SK-N-SH (cell line): ENCODE results near the gene GSTO2. TPM values are rescaled to one million over a fixed set of nuclear protein-coding genes. Genes with fewer than 3 reads are reported as not detected.
A peak's percentile ranks its signal among the peaks of the same experiment; 100 is the strongest.

Experiments
- CTCF ChIA-PET: fragments of 300-600, 350-600 bp; formaldehyde crosslinking; extraction: SDS; loops from one replicate; lab custom pipeline; 2021; lab: Yijun Ruan, JAX
- POLR2A ChIA-PET: fragments of 350-600 bp; sonication (Branson Sonifier 250); formaldehyde crosslinking; extraction: SDS; loops from one replicate; lab custom pipeline; 2020; ENCODE audit warnings: antibody characterized with exemption, inconsistent platforms; lab: Yijun Ruan, JAX
- DNase-seq: peaks from one replicate; pipeline ENCODE4 v3.0.0; 2012
- H2AFZ ChIP-seq: fragments of 200-600 bp; sonication (generic); 2 replicates; pipeline ENCODE4 v1.8.1; 2016; ENCODE audit warnings: antibody characterized with exemption, mild to moderate bottlenecking, low read depth
- H3F3A ChIP-seq: fragments of 200-600 bp; sonication (generic); replicated peaks from 2 replicates; pipeline ENCODE3; 2016; ENCODE audit warnings: antibody characterized with exemption, mild to moderate bottlenecking; ENCODE audit not compliant: insufficient read depth
- H3K27ac ChIP-seq, 2 experiments: fragments of 200-500 bp in 1 of 2; fragments of 200-600 bp in 1 of 2; sonication (Bioruptor generic) in 1 of 2; sonication (generic), shearing (Covaris generic) in 1 of 2; 2 replicates each; pipeline versions ENCODE4 v1.5.1 to v1.6.1; 2014 to 2016; ENCODE audit warnings: low read depth in 2 of 2, inconsistent platforms in 1 of 2, low read length in 1 of 2, mild to moderate bottlenecking in 1 of 2, mixed read lengths in 1 of 2
- H3K27me3 ChIP-seq: fragments of 200-600 bp; sonication (generic), shearing (Covaris generic); 2 replicates; pipeline ENCODE4 v1.6.1; 2016; ENCODE audit warnings: mixed run types; ENCODE audit not compliant: insufficient read depth
- H3K36me3 ChIP-seq, 2 experiments: fragments of 200-500 bp in 1 of 2; fragments of 200-600 bp in 1 of 2; sonication (Bioruptor generic) in 1 of 2; sonication (generic) in 1 of 2; replicated peaks in 1 of 2; 2 replicates each; pipeline versions ENCODE3 to v1.5.1; 2014 to 2016; ENCODE audit warnings: low read length in 1 of 2, mild to moderate bottlenecking in 1 of 2; ENCODE audit not compliant: insufficient read depth in 2 of 2, control insufficient read depth in 1 of 2
- H3K4me1 ChIP-seq, 2 experiments: fragments of 200-500 bp in 1 of 2; fragments of 200-600 bp in 1 of 2; sonication (Bioruptor generic) in 1 of 2; sonication (generic), shearing (Covaris generic) in 1 of 2; 2 replicates each; pipeline versions ENCODE4 v1.5.1 to v1.6.1; 2014 to 2016; ENCODE audit warnings: low read depth in 1 of 2, low read length in 1 of 2, mixed run types in 1 of 2; ENCODE audit not compliant: insufficient read depth in 2 of 2, control insufficient read depth in 1 of 2
- H3K4me2 ChIP-seq: fragments of 200-600 bp; sonication (generic), shearing (Covaris generic); 2 replicates; pipeline ENCODE4 v1.6.1; 2017; ENCODE audit warnings: mixed run types
- H3K4me3 ChIP-seq, 2 experiments: fragments of 200-500 bp in 1 of 2; fragments of 200-600 bp in 1 of 2; sonication (Bioruptor generic) in 1 of 2; sonication (generic), shearing (Covaris generic) in 1 of 2; 2 replicates each; pipeline versions ENCODE4 v1.5.1 to v1.8.1; 2014 to 2016; ENCODE audit warnings: low read depth in 2 of 2, inconsistent platforms in 1 of 2, low read length in 1 of 2, mild to moderate bottlenecking in 1 of 2, mixed read lengths in 1 of 2, moderate library complexity in 1 of 2
- H3K79me2 ChIP-seq: fragments of 200-600 bp; sonication (generic); 2 replicates; pipeline ENCODE4 v1.8.1; 2017; ENCODE audit warnings: mild to moderate bottlenecking; ENCODE audit not compliant: insufficient read depth
- H3K9ac ChIP-seq: fragments of 200-600 bp; sonication (generic); 2 replicates; pipeline ENCODE4 v1.6.1; 2017; ENCODE audit warnings: mixed run types
- H3K9me2 ChIP-seq: fragments of 200-600 bp; sonication (generic); 2 replicates; pipeline ENCODE4 v1.6.1; 2017; ENCODE audit warnings: mixed run types
- H3K9me3 ChIP-seq: fragments of 200-600 bp; sonication (generic); 2 replicates; pipeline ENCODE4 v1.6.1; 2017; ENCODE audit warnings: mixed run types, mild to moderate bottlenecking, moderate library complexity
- H4K20me1 ChIP-seq: fragments of 200-600 bp; sonication (generic); 2 replicates; pipeline ENCODE4 v1.6.1; 2017; ENCODE audit warnings: mild to moderate bottlenecking, mixed run types; ENCODE audit not compliant: insufficient read depth
- CHD2 ChIP-seq: fragments of 150-350 bp; IDR thresholded peaks from 2 replicates; pipeline ENCODE4 v1.6.1; 2018; ENCODE audit warnings: low read length; ENCODE audit not compliant: partially characterized antibody
- CTCF ChIP-seq: fragments of 200-600 bp; sonication (generic); IDR thresholded peaks from 2 replicates; pipeline ENCODE4 v1.6.1; 2017; ENCODE audit warnings: antibody characterized with exemption, mild to moderate bottlenecking, moderate library complexity
- ELF1 ChIP-seq: IDR thresholded peaks from 2 replicates; pipeline ENCODE4 v1.4.0; 2012
- FOXJ3 ChIP-seq: sonication (generic); formaldehyde crosslinking; IDR thresholded peaks from 2 replicates; pipeline ENCODE4 v1.5.1; 2020; ENCODE audit warnings: mild to moderate bottlenecking, missing genetic modification reagents
- FOXM1 ChIP-seq: IDR thresholded peaks from 2 replicates; pipeline ENCODE4 v1.4.0; 2012; ENCODE audit warnings: low read depth, mild to moderate bottlenecking
- GABPA ChIP-seq: IDR thresholded peaks from 2 replicates; pipeline ENCODE4 v1.4.0; 2012; ENCODE audit warnings: low read depth, mild to moderate bottlenecking
- IRF3 ChIP-seq: fragments of 150-350 bp; IDR thresholded peaks from 2 replicates; pipeline ENCODE4 v1.6.1; 2016; ENCODE audit warnings: mild to moderate bottlenecking, low read depth, low read length
- JUND ChIP-seq: IDR thresholded peaks from 2 replicates; pipeline ENCODE4 v1.4.0; 2012
- MAX ChIP-seq: IDR thresholded peaks from 2 replicates; pipeline ENCODE4 v1.4.0; 2012; ENCODE audit warnings: low read depth
- MXI1 ChIP-seq: IDR thresholded peaks from 2 replicates; pipeline ENCODE4 v1.6.1; 2012; ENCODE audit warnings: mild to moderate bottlenecking, low read depth, low read length, improper control_type of control experiment
- NFIC ChIP-seq: IDR thresholded peaks from 2 replicates; pipeline ENCODE4 v1.4.0; 2012; ENCODE audit warnings: borderline replicate concordance
- POLR2AphosphoS5 ChIP-seq: IDR thresholded peaks from 2 replicates; pipeline ENCODE4 v1.6.1; 2012; ENCODE audit warnings: low read depth, low read length
- RAD21 ChIP-seq: IDR thresholded peaks from 2 replicates; pipeline ENCODE4 v1.6.1; 2012; ENCODE audit warnings: mild to moderate bottlenecking, low read length
- REST ChIP-seq: IDR thresholded peaks from 2 replicates; pipeline ENCODE4 v1.6.1; 2012; ENCODE audit warnings: mild to moderate bottlenecking, low read depth, low read length, moderate library complexity
- RFX5 ChIP-seq: IDR thresholded peaks from 2 replicates; pipeline ENCODE4 v1.6.1; 2012; ENCODE audit warnings: mild to moderate bottlenecking, improper control_type of control experiment, low read length
- SIN3A ChIP-seq: IDR thresholded peaks from 2 replicates; pipeline ENCODE4 v1.6.1; 2012; ENCODE audit warnings: low read depth, mild to moderate bottlenecking, low read length, moderate library complexity, borderline replicate concordance
- SMC3 ChIP-seq: IDR thresholded peaks from 2 replicates; pipeline ENCODE4 v1.6.1; 2012; ENCODE audit warnings: low read depth, low read length, improper control_type of control experiment
- TAF1 ChIP-seq: IDR thresholded peaks from 2 replicates; pipeline ENCODE4 v1.6.1; 2012; ENCODE audit warnings: low read depth, mild to moderate bottlenecking, low read length, moderate library complexity, borderline replicate concordance
- TCF12 ChIP-seq: IDR thresholded peaks from 2 replicates; pipeline ENCODE4 v1.4.0; 2012
- USF1 ChIP-seq: IDR thresholded peaks from 2 replicates; pipeline ENCODE4 v1.4.0; 2012; ENCODE audit warnings: low read depth, borderline replicate concordance
- YY1 ChIP-seq: IDR thresholded peaks from 2 replicates; pipeline ENCODE4 v1.4.0; 2012; ENCODE audit warnings: low read depth, mild to moderate bottlenecking
- ZBTB33 ChIP-seq: IDR thresholded peaks from 2 replicates; pipeline ENCODE4 v1.4.0; 2012; ENCODE audit warnings: low read depth, borderline replicate concordance
- WGBS: methylation state at CpG from one replicate; pipeline ENCODE4 v1.1.6; 2017; ENCODE audit warnings: low lambda C conversion rate; 5-methylcytosine and 5-hydroxymethylcytosine counted together
- polyA plus RNA-seq, 3 experiments: library from polyadenylated mRNA; depleted of rRNA; stranded (reverse); fragments of >200 nt; gene quantifications; 2 replicates each; pipeline ENCODE4 v1.2.3, GENCODE V29; 2012

The GSTO2 gene
- polyA plus RNA-seq, 1 of the 3 experiments (the other 2 are of a cell fraction), result 0.49 TPM

GRCh38 chr10:104268713-104269645 is at the start of gene GSTO2 (continued):
- TF ChIP-seq CTCF (no peak), RAD21 (no peak), FOXJ3 (CRISPR knock-in tag) (no peak), REST (peak; percentile 40; the same call in 1 of the 2 replicates), NFIC (no peak), SIN3A (0 out of 2 replicates have a peak, but pooled peaks have one; percentile 38)

GRCh38 chr10:104220522-104220921 is 48.5 kb upstream of the GSTO2 start:
- Histone ChIP-seq H3K4me1 (no peaks in the 10 kb centered on the region; a peak in 1 of 4 replicates), H3F3A (no peaks in the 10 kb centered on the region), H3K9me3 (no peaks in the 10 kb centered on the region), H3K27ac (no peak overlapping the region), H3K9me2 (no peaks in the 10 kb centered on the region), H3K36me3 (no peaks in the 10 kb centered on the region), H3K27me3 (no peaks in the 10 kb centered on the region), H3K79me2 (no peaks in the 10 kb centered on the region), H3K4me3 (no peak overlapping the region), H2AFZ (no peak overlapping the region), H4K20me1 (no peaks in the 10 kb centered on the region), H3K9ac (no peak overlapping the region), H3K4me2 (no peak overlapping the region)
- WGBS, result 38% methylated on average over 2 of the region's 2 CpGs
- no peak for DNase-seq
- ChIA-PET POLR2A (no interaction called here), CTCF (interaction anchor here (0.8 to 1.0 kb wide), 3 partner anchors 8 to 335 kb away, joined by 3 read pairs; partner anchors contain the start of gene SFR1)
- TF ChIP-seq GABPA (no peak), MXI1 (no peak), MAX (no peak), NFIC (no peak), TCF12 (no peak), FOXM1 (no peak), ZBTB33 (no peak), YY1 (no peak), USF1 (no peak), CHD2 (no peak), RAD21 (no peak), POLR2AphosphoS5 (no peak), TAF1 (no peak), IRF3 (no peak), ELF1 (no peak), JUND (no peak), SMC3 (no peak), RFX5 (no peak)
